ENCODE data around the gene ZIC2. TPM values are rescaled to one million over a fixed set of nuclear protein-coding genes. Genes with fewer than 3 reads are reported as not detected.

Gene ZIC2
- total RNA-seq, 1 experiment from 2014 or later = 13.6 TPM

- Histone ChIP-seq H3K9me2 (ENCODE audit: insufficient read depth) (no peaks in the 10 kb centered on the region), H3K4me3 (peak overlapping the region; percentile 98), H3K79me2 (ENCODE audit: low read depth) (peaks cover 28% of the 10 kb centered on the region), H3K4me2 (peak overlapping the region; percentile 98), H3F3A (ENCODE audit: insufficient read depth, low read depth) (peaks cover 11% of the 10 kb centered on the region), H3K9me3 (ENCODE audit: insufficient read depth, low read depth) (no peaks in the 10 kb centered on the region), H3K27me3 (ENCODE audit: insufficient read depth, low read depth) (no peaks in the 10 kb centered on the region), H3K27ac (no peak overlapping the region), H2AFZ (peak overlapping the region; percentile 88; the same call in 1 of the 2 replicates), H3K36me3 (ENCODE audit: low read depth) (0 out of 2 replicates have a peak, but pooled peaks cover 8% of the 10 kb centered on the region), H3K4me1 (replicated peaks; ENCODE audit: insufficient read depth) (peaks cover 9% of the 10 kb centered on the region), H4K20me1 (ENCODE audit: insufficient read depth) (peaks cover 7% of the 10 kb centered on the region; the same call in 1 of the 2 replicates)
- POLR2A ChIA-PET (ENCODE audit: unreplicated experiment) = no interaction called here
- intact Hi-C loops (cut with micrococcal nuclease; ENCODE audit: unreplicated experiment) = loop anchor here (5.0 to 10.0 kb wide), 2 partner anchors 487 to 530 kb away; no protein-coding TSS in a partner anchor
- no peak for DNase-seq
- BruUV-seq (replicated peaks) = no TSS peak
- CTCF ChIA-PET = no interaction called here
- TF ChIP-seq EZH2 (IDR thresholded peaks at IDR 0.05; ENCODE audit: low read depth) (no peak), CTCF (conservative IDR thresholded peaks at IDR 0.05) (no peak)
Measured at GRCh38 chr13:99984461-99985240, 3.1 kb downstream of the ZIC2 start.

GRCh38 chr13:99985241-99985874 lies 3.8 kb downstream of the ZIC2 start:
- Histone ChIP-seq H3K9me2 (ENCODE audit: insufficient read depth) (no peaks in the 10 kb centered on the region), H3K27me3 (ENCODE audit: insufficient read depth, low read depth) (no peaks in the 10 kb centered on the region), H3K4me3 (no peak overlapping the region), H2AFZ (no peak overlapping the region), H3K36me3 (ENCODE audit: low read depth) (0 out of 2 replicates have a peak, but pooled peaks cover 8% of the 10 kb centered on the region), H3K79me2 (ENCODE audit: low read depth) (peaks cover 28% of the 10 kb centered on the region), H4K20me1 (ENCODE audit: insufficient read depth) (peaks cover 7% of the 10 kb centered on the region; the same call in 1 of the 2 replicates), H3K27ac (no peak overlapping the region), H3K4me2 (no peak overlapping the region), H3K9me3 (ENCODE audit: insufficient read depth, low read depth) (no peaks in the 10 kb centered on the region), H3F3A (ENCODE audit: insufficient read depth, low read depth) (peaks cover 11% of the 10 kb centered on the region), H3K4me1 (replicated peaks; ENCODE audit: insufficient read depth) (peaks cover 9% of the 10 kb centered on the region)
- no peak for DNase-seq
- POLR2A ChIA-PET (ENCODE audit: unreplicated experiment) = no interaction called here
- CTCF ChIA-PET = no interaction called here
- intact Hi-C loops (cut with micrococcal nuclease; ENCODE audit: unreplicated experiment) = loop anchor here (10.0 kb wide), 1 partner anchor 529 kb away; no protein-coding TSS in a partner anchor
- no TSS peak for BruUV-seq (replicated peaks)
- TF ChIP-seq CTCF (conservative IDR thresholded peaks at IDR 0.05) = no peak
- no peak for TF ChIP-seq EZH2 (IDR thresholded peaks at IDR 0.05; ENCODE audit: low read depth)

GRCh38 chr13:99985886-99986527 lies 4.4 kb downstream of the ZIC2 start:
- no peak for DNase-seq
- H3F3A ChIP-seq (ENCODE audit: insufficient read depth, low read depth) = peaks cover 11% of the 10 kb centered on the region

More at GRCh38 chr13:99985886-99986527, 4.4 kb downstream of the ZIC2 start:
- peaks cover 7% of the 10 kb centered on the region; the same call in 1 of the 2 replicates for H4K20me1 ChIP-seq (ENCODE audit: insufficient read depth)
- no peaks in the 10 kb centered on the region for H3K9me3 ChIP-seq (ENCODE audit: insufficient read depth, low read depth)
- H3K36me3 ChIP-seq (ENCODE audit: low read depth) = 0 out of 2 replicates have a peak, but pooled peaks cover 8% of the 10 kb centered on the region
- H3K79me2 ChIP-seq (ENCODE audit: low read depth) = peaks cover 28% of the 10 kb centered on the region
- H3K4me1 ChIP-seq (replicated peaks; ENCODE audit: insufficient read depth) = peaks cover 9% of the 10 kb centered on the region
- intact Hi-C loops (cut with micrococcal nuclease; ENCODE audit: unreplicated experiment) = loop anchor here (10.0 kb wide), 1 partner anchor 529 kb away; no protein-coding TSS in a partner anchor
- no peak overlapping the region for H2AFZ ChIP-seq
- BruUV-seq (replicated peaks) = no TSS peak
- no peak overlapping the region for H3K4me2 ChIP-seq
- ChIA-PET POLR2A (ENCODE audit: unreplicated experiment) (no interaction called here), CTCF (no interaction called here)
- H3K27ac ChIP-seq = no peak overlapping the region
- H3K9me2 ChIP-seq (ENCODE audit: insufficient read depth) = no peaks in the 10 kb centered on the region
- TF ChIP-seq CTCF (conservative IDR thresholded peaks at IDR 0.05) (no peak), EZH2 (IDR thresholded peaks at IDR 0.05; ENCODE audit: low read depth) (no peak)
- no peak overlapping the region for H3K4me3 ChIP-seq
- H3K27me3 ChIP-seq (ENCODE audit: insufficient read depth, low read depth) = no peaks in the 10 kb centered on the region

All from PC-9 (cell line).